AG09309 (cell line): ENCODE results near the gene ZC3H14.

Experiments
- DNase-seq: peaks from one replicate; pipeline ENCODE4 v3.0.0-alpha.2; 2010; ENCODE audit warnings: low read depth
- H3K4me3 ChIP-seq: 2 replicates; pipeline ENCODE4 v1.5.1; 2011; ENCODE audit warnings: mild to moderate bottlenecking, low read depth, low read length, moderate library complexity; ENCODE audit not compliant: control insufficient read depth
- CTCF ChIP-seq: IDR thresholded peaks from 2 replicates; pipeline ENCODE4 v1.5.1; 2011; ENCODE audit warnings: mild to moderate bottlenecking, low read depth, low read length, inconsistent platforms; ENCODE audit not compliant: insufficient read depth, control insufficient read depth; ENCODE audit errors: missing control alignments

The ZC3H14 gene

GRCh38 chr14:88562831-88563686 lies at the start of gene ZC3H14:
Gene ZC3H14, plus strand, starts transcription at chr14:88563037. Its CDS starts 97 bp downstream, at chr14:88563134.
- no peak for TF ChIP-seq CTCF
- H3K4me3 ChIP-seq, result peak within 1 kb of the TSS; percentile 88
- no peak for DNase-seq

- no peak overlapping the region for H3K4me3 ChIP-seq
- TF ChIP-seq CTCF, result no peak
- DNase-seq, result no peak
Observed at GRCh38 chr14:88515499-88516221, 47.2 kb upstream of the ZC3H14 start.

- H3K4me3 ChIP-seq, result no peak overlapping the region
- DNase-seq, result no peak
- no peak for TF ChIP-seq CTCF
Observed at GRCh38 chr14:88516861-88517357, 45.9 kb upstream of the ZC3H14 start.

- TF ChIP-seq CTCF, result no peak
- H3K4me3 ChIP-seq, result no peak overlapping the region
- DNase-seq, result peak; percentile 65
Observed at GRCh38 chr14:88518592-88519512, 44.0 kb upstream of the ZC3H14 start.

- no peak overlapping the region for H3K4me3 ChIP-seq
- DNase-seq, result no peak
- no peak for TF ChIP-seq CTCF
Observed at GRCh38 chr14:88519907-88520306, 42.9 kb upstream of the ZC3H14 start.

GRCh38 chr14:88521818-88522217 lies 41.0 kb upstream of the ZC3H14 start:
- H3K4me3 ChIP-seq, result no peak overlapping the region
- DNase-seq, result peak; percentile 7
- TF ChIP-seq CTCF, result no peak
